ENCODE data around the gene C12orf76.

Gene C12orf76

DNA sequence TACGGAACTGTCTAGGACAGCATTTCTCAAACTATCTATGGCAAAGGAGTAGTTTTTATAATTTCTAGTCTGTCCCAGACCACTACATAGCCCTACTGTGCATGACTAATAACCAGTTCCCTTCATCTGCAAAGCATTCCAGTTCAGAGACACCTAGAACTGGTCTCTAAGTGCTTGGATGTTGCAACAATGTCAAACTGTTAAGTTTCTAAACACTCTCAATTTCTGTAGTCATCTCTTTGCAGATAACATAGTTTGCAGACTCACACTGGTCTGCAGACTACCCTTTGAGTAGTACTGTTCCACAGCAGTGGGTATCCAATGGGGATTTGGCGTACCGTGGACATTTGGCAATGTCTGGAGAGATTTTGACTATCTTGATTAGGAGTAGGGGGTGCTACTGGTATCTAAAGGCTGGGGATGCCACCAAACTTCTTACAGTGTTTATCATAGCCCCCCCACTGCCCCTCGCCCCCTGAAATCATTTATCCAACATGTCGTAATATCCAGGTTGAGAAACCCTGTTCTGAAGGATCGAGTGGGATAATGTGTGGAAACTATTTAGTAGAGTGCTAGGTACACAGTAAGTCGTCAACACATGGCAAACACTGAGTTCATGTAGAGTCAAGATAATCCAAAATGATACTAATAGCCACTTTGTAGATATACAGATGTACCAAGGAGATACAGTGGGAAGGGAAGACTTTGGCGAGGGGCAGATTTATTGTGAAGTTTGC, 1.7 kb downstream of the C12orf76 start:
- no peak for DNase-seq (ENCODE audit: low read depth)
- peak overlapping the region; percentile 20; the same call in 1 of the 2 replicates for H3K4me3 ChIP-seq (ENCODE audit: low read length)

DNA sequence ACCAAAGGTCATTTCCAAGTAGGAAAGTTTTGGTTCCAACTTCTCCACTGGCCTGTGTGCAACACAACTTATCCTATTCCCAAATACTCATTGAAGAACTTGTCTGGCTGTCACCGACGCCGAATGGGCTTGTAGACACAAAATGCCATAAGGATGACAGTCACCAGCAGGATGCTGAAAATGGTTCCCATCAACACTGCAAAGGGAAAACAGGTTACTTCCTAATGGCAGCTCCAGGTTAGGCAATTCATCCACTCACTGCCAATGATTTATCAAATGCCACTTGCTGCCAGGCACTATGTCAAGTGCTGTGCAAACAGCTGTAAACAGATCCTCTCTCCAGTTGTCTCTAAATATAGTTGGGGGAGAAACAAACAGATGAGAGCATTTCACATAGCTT, 6.1 kb downstream of the C12orf76 start:
- DNase-seq (ENCODE audit: low read depth): no peak
- TF ChIP-seq, protein P1, sequence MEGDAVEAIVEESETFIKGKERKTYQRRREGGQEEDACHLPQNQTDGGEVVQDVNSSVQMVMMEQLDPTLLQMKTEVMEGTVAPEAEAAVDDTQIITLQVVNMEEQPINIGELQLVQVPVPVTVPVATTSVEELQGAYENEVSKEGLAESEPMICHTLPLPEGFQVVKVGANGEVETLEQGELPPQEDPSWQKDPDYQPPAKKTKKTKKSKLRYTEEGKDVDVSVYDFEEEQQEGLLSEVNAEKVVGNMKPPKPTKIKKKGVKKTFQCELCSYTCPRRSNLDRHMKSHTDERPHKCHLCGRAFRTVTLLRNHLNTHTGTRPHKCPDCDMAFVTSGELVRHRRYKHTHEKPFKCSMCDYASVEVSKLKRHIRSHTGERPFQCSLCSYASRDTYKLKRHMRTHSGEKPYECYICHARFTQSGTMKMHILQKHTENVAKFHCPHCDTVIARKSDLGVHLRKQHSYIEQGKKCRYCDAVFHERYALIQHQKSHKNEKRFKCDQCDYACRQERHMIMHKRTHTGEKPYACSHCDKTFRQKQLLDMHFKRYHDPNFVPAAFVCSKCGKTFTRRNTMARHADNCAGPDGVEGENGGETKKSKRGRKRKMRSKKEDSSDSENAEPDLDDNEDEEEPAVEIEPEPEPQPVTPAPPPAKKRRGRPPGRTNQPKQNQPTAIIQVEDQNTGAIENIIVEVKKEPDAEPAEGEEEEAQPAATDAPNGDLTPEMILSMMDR (conservative IDR thresholded peaks at IDR 0.05; ENCODE audit: low read length): no peak
- no peak overlapping the region for H3K4me3 ChIP-seq (ENCODE audit: low read length)

More for the DNA sequence above, 1.7 kb downstream of the C12orf76 start:
- TF ChIP-seq, protein P1 (conservative IDR thresholded peaks at IDR 0.05; ENCODE audit: low read length): no peak

DNA sequence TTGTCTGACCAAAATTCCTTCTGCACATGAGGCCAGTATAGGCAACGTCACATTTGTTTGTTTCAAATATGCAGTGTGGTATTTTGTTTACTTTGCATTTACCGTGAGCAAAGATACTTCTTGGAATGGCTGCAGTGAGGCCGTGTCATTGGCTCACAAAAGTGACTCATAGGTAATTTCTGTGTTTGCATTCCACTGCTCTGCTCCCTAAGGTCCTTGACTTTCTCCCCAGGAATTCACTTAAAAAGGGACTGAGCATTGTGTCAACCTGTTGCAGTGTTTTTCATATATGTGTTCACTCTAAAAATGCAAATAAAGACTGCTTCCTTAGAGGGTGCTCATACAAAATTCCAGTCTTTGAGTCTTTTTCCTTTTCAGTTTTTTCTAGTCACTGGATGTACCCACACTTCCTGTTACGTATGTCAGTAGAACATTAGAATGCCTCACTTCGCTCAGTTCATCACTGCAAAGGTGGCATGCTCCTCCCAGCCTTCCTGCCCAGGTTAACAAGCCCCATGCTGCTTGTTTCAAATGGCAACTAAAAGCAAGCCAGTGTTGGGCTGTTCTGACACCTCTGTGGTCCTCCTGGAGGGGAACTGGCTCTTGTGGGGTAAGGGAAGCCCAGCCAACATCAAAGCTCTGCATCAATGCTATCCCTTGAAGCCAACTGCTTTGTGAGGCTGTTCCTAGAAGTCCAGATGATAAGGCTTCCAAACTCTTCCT, 9.1 kb downstream of the C12orf76 start:
- peak; percentile 99 for DNase-seq (ENCODE audit: low read depth)
- H3K4me3 ChIP-seq (ENCODE audit: low read length): no peak overlapping the region
- TF ChIP-seq, protein P1 (conservative IDR thresholded peaks at IDR 0.05; ENCODE audit: low read length): no peak; the same call in 1 of the 2 replicates

DNA sequence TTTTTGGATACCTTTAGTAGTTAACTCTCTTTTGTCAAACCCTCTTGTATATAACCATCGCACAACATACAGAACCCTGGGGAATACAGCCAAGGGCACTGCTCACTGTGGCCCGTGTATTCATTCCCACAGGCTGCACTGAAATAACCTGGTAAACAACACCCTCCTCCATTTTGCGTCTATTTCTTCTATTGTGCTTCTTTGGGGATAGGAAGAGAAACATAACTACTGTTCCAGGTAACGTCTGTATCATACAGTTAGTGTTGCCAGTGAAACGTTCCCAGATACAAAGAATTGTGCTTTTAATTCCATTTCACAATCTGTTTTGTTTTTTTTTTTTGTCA, 9.6 kb downstream of the C12orf76 start:
- TF ChIP-seq, protein P1 (conservative IDR thresholded peaks at IDR 0.05; ENCODE audit: low read length): no peak
- DNase-seq (ENCODE audit: low read depth): no peak
- no peak overlapping the region for H3K4me3 ChIP-seq (ENCODE audit: low read length)

DNA sequence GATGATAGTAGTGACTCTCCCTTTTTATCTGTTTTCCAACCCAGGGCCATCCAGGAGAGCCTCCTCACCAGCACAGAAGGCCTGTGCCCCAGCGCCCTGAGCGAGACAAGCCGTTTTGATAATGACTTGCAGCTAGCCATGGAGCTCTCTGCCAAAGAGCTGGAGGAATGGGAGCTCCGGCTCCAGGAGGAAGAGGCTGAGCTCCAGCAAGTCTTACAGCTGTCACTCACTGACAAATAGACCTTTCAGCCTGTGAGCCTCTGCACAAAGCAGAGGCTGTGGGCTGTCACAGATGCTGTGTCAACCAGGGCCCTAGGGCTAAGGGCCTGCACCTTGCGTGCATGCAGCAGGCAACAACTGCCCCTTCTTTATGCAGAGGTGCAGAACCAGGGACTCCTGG, 11.0 kb downstream of the C12orf76 start:
- TF ChIP-seq, protein P1 (conservative IDR thresholded peaks at IDR 0.05; ENCODE audit: low read length): no peak
- no peak overlapping the region for H3K4me3 ChIP-seq (ENCODE audit: low read length)
- DNase-seq (ENCODE audit: low read depth): no peak

DNA sequence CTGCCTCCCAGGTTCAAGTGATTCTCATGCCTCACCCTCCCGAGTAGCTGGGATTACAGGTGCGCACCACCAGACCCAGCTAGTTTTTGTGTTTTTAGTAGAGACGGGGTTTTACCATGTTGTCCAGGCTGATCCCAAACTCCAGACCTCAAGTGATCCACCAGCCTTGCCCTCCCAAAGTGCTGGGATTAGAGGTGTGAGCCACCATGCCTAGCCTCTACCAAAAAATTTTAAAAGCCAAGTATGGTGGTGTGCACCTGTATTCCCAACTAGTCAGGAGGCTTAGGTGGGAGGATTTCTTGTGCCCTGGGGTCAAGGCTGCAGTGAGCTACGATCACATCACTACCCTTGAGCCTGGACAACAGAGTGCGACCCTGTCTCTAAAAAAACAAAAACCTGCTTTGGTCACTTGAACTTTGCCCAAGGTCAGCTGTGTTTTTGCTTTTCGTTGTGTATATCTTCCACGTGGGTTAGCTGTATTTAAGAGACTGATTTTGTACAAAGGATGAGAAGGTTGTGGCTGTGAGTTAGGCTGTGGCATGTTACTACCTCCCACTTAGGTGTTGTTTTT, 12.7 kb downstream of the C12orf76 start:
- TF ChIP-seq, protein P1 (conservative IDR thresholded peaks at IDR 0.05; ENCODE audit: low read length): no peak
- H3K4me3 ChIP-seq (ENCODE audit: low read length): no peak overlapping the region
- DNase-seq (ENCODE audit: low read depth): no peak

All from AG10803 (cell line).